ENCODE data around the gene CBR3. TPM values are rescaled to one million over a fixed set of nuclear protein-coding genes. Genes with fewer than 3 reads are reported as not detected.

The CBR3 gene
- total RNA-seq, 6 donors from 2014 or later: 3.8 to 8.4 (median 6.2) TPM

DNA sequence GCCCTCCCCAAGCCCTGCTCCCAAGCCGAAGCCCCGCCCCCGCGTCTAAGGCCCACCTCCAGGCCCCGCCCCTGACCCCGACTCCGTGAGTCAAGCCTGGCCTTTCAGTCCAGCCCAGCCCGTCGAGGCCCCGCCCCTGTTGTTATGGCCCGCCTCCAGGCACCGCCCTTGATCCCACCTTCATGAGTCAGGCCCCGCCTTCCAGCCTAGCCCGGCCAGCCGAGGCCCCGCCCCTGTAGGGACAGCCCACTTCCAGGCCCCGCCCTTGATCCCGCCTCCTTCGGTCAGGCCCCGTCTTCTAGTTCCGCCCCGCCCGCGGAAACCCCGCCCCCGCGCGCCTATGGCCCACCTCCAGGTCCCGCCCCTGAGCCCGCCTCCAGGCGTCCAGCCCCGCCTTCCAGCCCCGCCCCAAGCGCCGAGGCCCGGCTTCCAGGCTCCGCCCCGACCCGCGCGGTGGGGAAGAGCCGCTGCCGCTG lies 21.5 kb downstream of the CBR3 start:
- H3K27ac ChIP-seq: peak overlapping the region; percentile 87 to 96 (median 93)
- DNase-seq (peak; percentile 100), ATAC-seq (ENCODE audit: low FRiP score in 2 of 2) (peak; percentile 98 to 99)
- H3K9me3 ChIP-seq: no peaks in the 10 kb centered on the region
- peaks cover 10 to 23% (median 12%) of the 10 kb centered on the region in 4 donors for H3K4me1 ChIP-seq
- 0 to 1% methylated on average over 3 to 16 of the region's 43 CpGs for WGBS, 2 donors
- TF ChIP-seq, protein P1, sequence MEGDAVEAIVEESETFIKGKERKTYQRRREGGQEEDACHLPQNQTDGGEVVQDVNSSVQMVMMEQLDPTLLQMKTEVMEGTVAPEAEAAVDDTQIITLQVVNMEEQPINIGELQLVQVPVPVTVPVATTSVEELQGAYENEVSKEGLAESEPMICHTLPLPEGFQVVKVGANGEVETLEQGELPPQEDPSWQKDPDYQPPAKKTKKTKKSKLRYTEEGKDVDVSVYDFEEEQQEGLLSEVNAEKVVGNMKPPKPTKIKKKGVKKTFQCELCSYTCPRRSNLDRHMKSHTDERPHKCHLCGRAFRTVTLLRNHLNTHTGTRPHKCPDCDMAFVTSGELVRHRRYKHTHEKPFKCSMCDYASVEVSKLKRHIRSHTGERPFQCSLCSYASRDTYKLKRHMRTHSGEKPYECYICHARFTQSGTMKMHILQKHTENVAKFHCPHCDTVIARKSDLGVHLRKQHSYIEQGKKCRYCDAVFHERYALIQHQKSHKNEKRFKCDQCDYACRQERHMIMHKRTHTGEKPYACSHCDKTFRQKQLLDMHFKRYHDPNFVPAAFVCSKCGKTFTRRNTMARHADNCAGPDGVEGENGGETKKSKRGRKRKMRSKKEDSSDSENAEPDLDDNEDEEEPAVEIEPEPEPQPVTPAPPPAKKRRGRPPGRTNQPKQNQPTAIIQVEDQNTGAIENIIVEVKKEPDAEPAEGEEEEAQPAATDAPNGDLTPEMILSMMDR (IDR thresholded peaks at IDR 0.05): no peak
- TF ChIP-seq POLR2A (IDR thresholded peaks at IDR 0.05) (no peak), EP300 (IDR thresholded peaks at IDR 0.05) (no peak), POLR2AphosphoS5 (IDR thresholded peaks at IDR 0.05) (no peak)
- no peaks in the 10 kb centered on the region for H3K27me3 ChIP-seq
- H3K4me3 ChIP-seq: peak overlapping the region; percentile 76 to 90 (median 84)
- no peaks in the 10 kb centered on the region for H3K36me3 ChIP-seq

DNA sequence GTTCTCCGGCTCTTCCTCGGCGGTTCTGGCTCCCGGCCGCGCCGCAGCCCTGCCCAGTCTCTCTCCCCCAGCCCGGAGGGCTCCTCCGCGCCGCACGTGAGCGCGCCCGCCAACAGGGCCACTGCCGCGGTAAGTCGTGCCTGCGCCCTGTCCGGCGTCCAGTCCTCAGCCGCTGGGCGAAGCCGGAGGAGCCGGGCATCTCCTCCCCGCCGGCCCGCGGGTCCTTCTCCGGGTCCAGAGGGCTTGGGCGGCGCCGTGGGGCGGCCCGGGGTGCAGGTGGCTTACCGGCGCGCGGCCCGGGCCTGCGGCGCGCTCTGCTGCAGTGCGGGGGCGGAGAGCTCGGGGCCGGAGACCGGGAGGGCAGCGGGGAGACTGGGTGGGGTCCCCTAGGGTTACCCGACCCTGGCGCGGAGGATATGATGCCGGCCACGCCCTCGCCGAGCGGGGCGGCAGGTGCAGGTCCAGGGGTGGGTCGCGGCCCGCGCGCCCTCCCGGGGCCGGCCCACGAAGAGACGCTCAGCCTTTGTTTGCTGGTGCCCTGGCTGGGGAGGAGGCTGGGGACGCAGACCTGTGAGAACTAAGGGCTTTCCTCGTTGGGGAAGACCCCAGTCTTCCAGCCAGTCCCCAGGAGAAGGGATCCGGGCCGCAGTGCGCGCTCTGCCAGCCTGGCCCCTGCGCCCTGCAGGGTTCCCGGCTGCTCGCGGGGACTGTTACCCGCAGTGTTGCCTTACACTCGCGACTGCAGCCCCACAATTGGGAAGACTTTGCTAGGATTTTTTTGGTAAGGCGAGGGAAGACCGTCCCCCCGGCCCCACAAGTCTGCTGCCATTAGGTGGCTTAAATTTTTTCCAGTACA lies 22.2 kb downstream of the CBR3 start, which contains the start of gene DOP1B:
TSS of gene DOP1B (plus strand) at position 10 of the 856 bp plus-strand sequence. CDS start 7,910 bp downstream, outside the sequence.
- no peak for TF ChIP-seq EP300 (IDR thresholded peaks at IDR 0.05)
- TF ChIP-seq, protein P1 (IDR thresholded peaks at IDR 0.05): peak in 1 of 6 experiments; percentile 22
- TF ChIP-seq POLR2AphosphoS5 (IDR thresholded peaks at IDR 0.05): peak; percentile 72 to 73
- peak in 3 of 4 donors; percentile 64 to 80 (median 71) for TF ChIP-seq POLR2A (IDR thresholded peaks at IDR 0.05)
- peak within 1 kb of the TSS; percentile 87 to 96 (median 93) for H3K27ac ChIP-seq
- H3K4me1 ChIP-seq: peaks cover 10 to 23% (median 12%) of the 10 kb centered on the region in 4 donors
- H3K27me3 ChIP-seq: no peaks in the 10 kb centered on the region
- peak in 1 of 2 donors; percentile 10 for ATAC-seq (ENCODE audit: low FRiP score in 2 of 2)
- WGBS, 2 donors: 2 to 13% methylated on average over 10 to 48 of the region's 83 CpGs
- no peaks in the 10 kb centered on the region for H3K36me3 ChIP-seq
- no peak for DNase-seq
- H3K4me3 ChIP-seq: peak within 1 kb of the TSS; percentile 76 to 90 (median 84)
- H3K9me3 ChIP-seq: no peaks in the 10 kb centered on the region

DNA sequence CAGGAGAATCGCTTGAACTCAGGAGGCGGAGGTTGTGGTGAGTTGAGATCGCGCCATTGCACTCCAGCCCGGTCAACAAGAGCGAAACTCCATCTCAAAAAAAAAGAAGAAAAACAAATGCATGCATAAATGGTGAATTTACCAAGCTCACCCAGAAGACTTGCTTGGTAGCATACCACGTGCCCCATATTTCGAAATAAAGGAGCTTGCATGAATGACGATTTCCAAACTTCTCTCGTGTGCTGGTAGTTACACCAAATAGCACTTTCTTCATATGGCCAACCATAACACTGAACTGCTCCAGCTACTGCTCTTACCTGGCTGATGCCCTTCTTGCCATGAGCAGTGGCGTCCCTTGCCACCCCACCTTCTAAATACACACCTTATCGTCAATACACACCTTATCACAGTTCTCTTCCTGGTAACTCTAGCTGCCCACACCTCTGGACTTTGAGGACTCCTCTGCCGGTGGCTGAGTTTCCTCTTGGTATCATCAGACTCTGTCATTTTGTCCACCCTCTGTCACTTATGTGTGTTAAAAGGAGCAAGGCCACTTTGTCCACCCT lies 24.6 kb downstream of the CBR3 start:
- Histone ChIP-seq H3K27ac (peak overlapping the region in 1 of 4 donors; percentile 56), H3K4me3 (no peak overlapping the region), H3K4me1 (peaks cover 11 to 34% (median 22%) of the 10 kb centered on the region in 4 donors)

DNA sequence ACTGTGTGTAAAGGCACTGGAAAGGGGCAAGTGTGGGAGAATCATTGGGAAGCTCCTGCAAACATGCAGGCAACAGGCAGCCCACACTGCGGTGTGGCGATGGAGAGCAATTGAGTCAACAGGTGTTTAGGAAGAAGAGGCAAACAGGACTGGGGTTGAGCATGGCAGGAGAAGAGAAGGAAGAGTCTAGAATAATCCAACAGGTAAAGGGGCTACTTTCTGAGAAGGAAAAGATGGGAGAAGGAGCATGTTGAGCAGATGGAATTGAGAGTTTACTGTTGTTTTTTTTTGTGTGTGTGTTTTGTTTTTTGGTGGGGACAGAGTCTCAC lies 25.9 kb downstream of the CBR3 start:
- Histone ChIP-seq H3K4me1 (peaks cover 2 to 28% (median 18%) of the 10 kb centered on the region in 4 donors), H3K27ac (no peak overlapping the region), H3K9me3 (no peaks in the 10 kb centered on the region), H3K36me3 (peaks cover 0 to 2% (median under 1%) of the 10 kb centered on the region in 4 donors), H3K27me3 (no peaks in the 10 kb centered on the region), H3K4me3 (no peak overlapping the region)
- TF ChIP-seq POLR2AphosphoS5 (IDR thresholded peaks at IDR 0.05) (no peak), POLR2A (IDR thresholded peaks at IDR 0.05) (no peak), EP300 (IDR thresholded peaks at IDR 0.05) (no peak)
- TF ChIP-seq, protein P1 (IDR thresholded peaks at IDR 0.05): no peak
- ATAC-seq (ENCODE audit: low FRiP score in 2 of 2) (no peak), DNase-seq (no peak)
- WGBS, 2 donors: 100% methylated on average over 2 of the region's 2 CpGs

More for the DNA sequence above, 24.6 kb downstream of the CBR3 start:
- WGBS, 2 donors: 68 to 69% methylated on average over 13 of the region's 13 CpGs
- no peak for ATAC-seq (ENCODE audit: low FRiP score in 2 of 2)
- H3K9me3 ChIP-seq: no peaks in the 10 kb centered on the region
- TF ChIP-seq EP300 (IDR thresholded peaks at IDR 0.05) (no peak), POLR2AphosphoS5 (IDR thresholded peaks at IDR 0.05) (no peak), POLR2A (IDR thresholded peaks at IDR 0.05) (no peak)
- TF ChIP-seq, protein P1 (IDR thresholded peaks at IDR 0.05): no peak
- H3K36me3 ChIP-seq: no peaks in the 10 kb centered on the region
- DNase-seq: peak in 1 of 2 donors; percentile 39
- H3K27me3 ChIP-seq: no peaks in the 10 kb centered on the region
